Glutamatergic neuron (in vitro differentiated cells): Measurements from ENCODE around the gene SPINK13. TPM values are rescaled to one million over a fixed set of nuclear protein-coding genes. Genes with fewer than 3 reads are reported as not detected.
"Not testable (repeated sequence)": the region's sequence is repeated elsewhere in the genome, so short reads cannot be mapped to it uniquely, and the experiment has no call there.

Experiments
- DNase-seq: peaks from one replicate; pipeline ENCODE4 v3.0.0; 2022
- H3K27ac Mint-ChIP-seq: one replicate; pipeline ENCODE4 v1.8.0; 2020; ENCODE audit warnings: mild to moderate bottlenecking, mixed read lengths, inconsistent platforms; ENCODE audit not compliant: unreplicated experiment
- H3K27me3 Mint-ChIP-seq: one replicate; pipeline ENCODE4 v1.8.0; 2020; ENCODE audit warnings: mild to moderate bottlenecking, moderate library complexity, mixed read lengths, inconsistent platforms; ENCODE audit not compliant: unreplicated experiment
- H3K36me3 Mint-ChIP-seq: one replicate; pipeline ENCODE4 v1.8.0; 2020; ENCODE audit warnings: mild to moderate bottlenecking, mixed read lengths, inconsistent platforms; ENCODE audit not compliant: unreplicated experiment
- H3K4me1 Mint-ChIP-seq: one replicate; pipeline ENCODE4 v1.8.0; 2020; ENCODE audit warnings: mild to moderate bottlenecking, low read depth, mixed read lengths, inconsistent platforms; ENCODE audit not compliant: unreplicated experiment
- H3K4me3 Mint-ChIP-seq: one replicate; pipeline ENCODE4 v1.8.0; 2020; ENCODE audit warnings: mild to moderate bottlenecking, mixed read lengths, inconsistent platforms; ENCODE audit not compliant: unreplicated experiment
- H3K9me3 Mint-ChIP-seq: one replicate; pipeline ENCODE4 v1.8.0; 2020; ENCODE audit warnings: mild to moderate bottlenecking, moderate library complexity, mixed read lengths, inconsistent platforms; ENCODE audit not compliant: unreplicated experiment
- CTCF ChIP-seq: fragments of 200-600 bp; sonication (generic); IDR thresholded peaks from one replicate; pipeline ENCODE4 v1.5.0; 2021; ENCODE audit not compliant: partially characterized antibody, unreplicated experiment
- total RNA-seq: library from RNA; stranded (reverse); fragmentation: NEBNext Ultra II Directional; extraction: Animal tissue kit (Norgen Biotek cat#: 25700); gene quantifications from one replicate; pipeline ENCODE4 v1.2.1, GENCODE V29; 2021; ENCODE audit not compliant: unreplicated experiment

The SPINK13 gene
- total RNA-seq, 1 donor from 2014 or later = not detected

- DNase-seq = no peak
- no peak for TF ChIP-seq CTCF
- no peak overlapping the region for H3K27ac Mint-ChIP-seq
Measured at GRCh38 chr5:148259288-148259687, 9.3 kb upstream of the SPINK13 start.

GRCh38 chr5:148261221-148261620 lies 7.4 kb upstream of the SPINK13 start:
- Mint-ChIP-seq H3K4me1 (no peaks in the 10 kb centered on the region), H3K27me3 (no peaks in the 10 kb centered on the region), H3K9me3 (peaks cover 2% of the 10 kb centered on the region), H3K27ac (no peak overlapping the region), H3K4me3 (no peak overlapping the region), H3K36me3 (peaks cover 12% of the 10 kb centered on the region)
- DNase-seq = no peak
- no peak for TF ChIP-seq CTCF

More at GRCh38 chr5:148259288-148259687, 9.3 kb upstream of the SPINK13 start:
- Mint-ChIP-seq H3K27me3 (no peaks in the 10 kb centered on the region), H3K36me3 (peaks cover 12% of the 10 kb centered on the region), H3K4me1 (no peaks in the 10 kb centered on the region), H3K4me3 (no peak overlapping the region), H3K9me3 (peaks cover 2% of the 10 kb centered on the region)

- H3K27ac Mint-ChIP-seq = no peak overlapping the region
- no peak for DNase-seq
- H3K36me3 Mint-ChIP-seq = no peaks in the 10 kb centered on the region
- no peak for TF ChIP-seq CTCF
- H3K9me3 Mint-ChIP-seq = peaks cover 2% of the 10 kb centered on the region
- no peaks in the 10 kb centered on the region for H3K4me1 Mint-ChIP-seq
- H3K27me3 Mint-ChIP-seq = peaks cover 1% of the 10 kb centered on the region
- no peak overlapping the region for H3K4me3 Mint-ChIP-seq
Measured at GRCh38 chr5:148267962-148268361, 632 bp upstream of the SPINK13 start.

- not testable (repeated sequence) for DNase-seq, H3K27me3 Mint-ChIP-seq, H3K4me3 Mint-ChIP-seq, H3K4me1 Mint-ChIP-seq, H3K36me3 Mint-ChIP-seq, H3K9me3 Mint-ChIP-seq, H3K27ac Mint-ChIP-seq
Measured at GRCh38 chr5:148275129-148275528, 6.5 kb downstream of the SPINK13 start.

- H3K4me1 Mint-ChIP-seq, H3K27me3 Mint-ChIP-seq, H3K4me3 Mint-ChIP-seq, H3K9me3 Mint-ChIP-seq, H3K36me3 Mint-ChIP-seq, DNase-seq, H3K27ac Mint-ChIP-seq: not testable (repeated sequence)
Measured at GRCh38 chr5:148280893-148281292, 12.3 kb downstream of the SPINK13 start.

GRCh38 chr5:148281336-148281735 lies 12.7 kb downstream of the SPINK13 start:
- not testable (repeated sequence) for H3K9me3 Mint-ChIP-seq, DNase-seq, H3K4me1 Mint-ChIP-seq, H3K27ac Mint-ChIP-seq, H3K36me3 Mint-ChIP-seq, H3K27me3 Mint-ChIP-seq, H3K4me3 Mint-ChIP-seq
